Neural cell (in vitro differentiated cells): ENCODE results near the gene RGS12. TPM values are rescaled to one million over a fixed set of nuclear protein-coding genes. Genes with fewer than 3 reads are reported as not detected.

Experiments used
- H2AFZ ChIP-seq: fragments of 200-600, 300-800 bp; sonication (generic), shearing (Covaris generic); 2 replicates; pipeline ENCODE4 v1.6.0; 2014; ENCODE audit warnings: low read depth, mild to moderate bottlenecking, antibody characterized with exemption, low read length, moderate library complexity
- H3F3A ChIP-seq: fragments of 200-600 bp; shearing (Covaris generic); 2 replicates; pipeline ENCODE4 v1.6.1; 2016; ENCODE audit warnings: mild to moderate bottlenecking, moderate library complexity, mixed read lengths, antibody characterized with exemption, low read length; ENCODE audit not compliant: insufficient read depth, poor library complexity, severe bottlenecking
- H3K27ac ChIP-seq: fragments of 200-600, 300-800 bp; sonication (generic), shearing (Covaris generic); 2 replicates; pipeline ENCODE4 v1.5.1; 2014; ENCODE audit warnings: mild to moderate bottlenecking, low read length, moderate library complexity
- H3K27me3 ChIP-seq: fragments of 300-800, 200-600 bp; sonication (generic), shearing (Covaris generic); 2 replicates; pipeline ENCODE4 v1.6.0; 2014; ENCODE audit warnings: mild to moderate bottlenecking, low read depth, low read length, moderate library complexity; ENCODE audit not compliant: insufficient read depth
- H3K36me3 ChIP-seq: fragments of 300-800, 200-600 bp; sonication (generic), shearing (Covaris generic); 2 replicates; pipeline ENCODE4 v1.5.1; 2014; ENCODE audit warnings: mild to moderate bottlenecking, antibody characterized with exemption, low read length, moderate library complexity; ENCODE audit not compliant: insufficient read depth
- H3K4me2 ChIP-seq: fragments of 300-800, 200-600 bp; sonication (generic), shearing (Covaris generic); 2 replicates; pipeline ENCODE4 v1.6.0; 2014; ENCODE audit warnings: mild to moderate bottlenecking, low read length
- H3K4me3 ChIP-seq: fragments of 300-800, 200-600 bp; sonication (generic), shearing (Covaris generic); 2 replicates; pipeline ENCODE4 v1.5.1; 2014; ENCODE audit warnings: mild to moderate bottlenecking, low read length, moderate library complexity
- H3K79me2 ChIP-seq: fragments of 200-600 bp; shearing (Covaris generic); replicated peaks from 2 replicates; pipeline ENCODE4 v1.6.0; 2014; ENCODE audit warnings: mild to moderate bottlenecking, low read length, moderate library complexity; ENCODE audit not compliant: insufficient read depth
- H3K9ac ChIP-seq: fragments of 300-800, 200-600 bp; sonication (generic), shearing (Covaris generic); 2 replicates; pipeline ENCODE4 v1.6.1; 2016; ENCODE audit warnings: mild to moderate bottlenecking, low read length, mixed read lengths
- H3K9me2 ChIP-seq: fragments of 200-600 bp; shearing (Covaris generic); 2 replicates; pipeline ENCODE4 v1.6.1; 2016; ENCODE audit warnings: mild to moderate bottlenecking, low read length, mixed read lengths; ENCODE audit not compliant: insufficient read depth
- H3K9me3 ChIP-seq: fragments of 200-600, 300-800 bp; sonication (generic), shearing (Covaris generic); 2 replicates; pipeline ENCODE4 v1.6.1; 2016; ENCODE audit warnings: mild to moderate bottlenecking, mixed run types, low read length, moderate library complexity, mixed read lengths
- H4K20me1 ChIP-seq: fragments of 200-600 bp; shearing (Covaris generic); 2 replicates; pipeline ENCODE4 v1.6.1; 2016; ENCODE audit warnings: mild to moderate bottlenecking, mixed run types; ENCODE audit not compliant: insufficient read depth
- EP300 ChIP-seq: fragments of 450-650 bp; conservative IDR thresholded peaks from 2 replicates; pipeline ENCODE4 v1.6.1; 2014; ENCODE audit warnings: antibody characterized with exemption, mild to moderate bottlenecking, moderate library complexity; ENCODE audit not compliant: poor library complexity, severe bottlenecking
- EZH2 ChIP-seq: fragments of 200-600, 300-800 bp; shearing (Covaris generic), sonication (generic); IDR thresholded peaks from 2 replicates; pipeline ENCODE4 v1.6.1; 2014; ENCODE audit warnings: antibody characterized with exemption, low read length, borderline replicate concordance, mild to moderate bottlenecking; ENCODE audit not compliant: insufficient read depth, poor library complexity, severe bottlenecking
- MXI1 ChIP-seq: fragments of 450-650 bp; conservative IDR thresholded peaks from 2 replicates; pipeline ENCODE4 v1.6.1; 2014; ENCODE audit warnings: antibody characterized with exemption, mild to moderate bottlenecking; ENCODE audit not compliant: poor library complexity, severe bottlenecking
- POLR2AphosphoS5 ChIP-seq: IDR thresholded peaks from 2 replicates; pipeline ENCODE4 v1.6.1; 2012
- RAD21 ChIP-seq: fragments of 450-650 bp; conservative IDR thresholded peaks from 2 replicates; pipeline ENCODE4 v1.6.1; 2014; ENCODE audit warnings: antibody characterized with exemption, mild to moderate bottlenecking, moderate library complexity
- SMC3 ChIP-seq: fragments of 450-650 bp; conservative IDR thresholded peaks from 2 replicates; pipeline ENCODE4 v1.6.1; 2014; ENCODE audit warnings: antibody characterized with exemption, mild to moderate bottlenecking, moderate library complexity; ENCODE audit not compliant: poor library complexity
- TAF1 ChIP-seq: IDR thresholded peaks from 2 replicates; pipeline ENCODE4 v1.6.1; 2012; ENCODE audit warnings: low read depth
- polyA plus RNA-seq: library from polyadenylated mRNA; depleted of rRNA; stranded (reverse); fragments of >200 nt; gene quantifications from 2 replicates; pipeline ENCODE4 v1.2.3, GENCODE V29; 2014
- TF ChIP-seq, protein P1 (sequence below): fragments of 450-650 bp; IDR thresholded peaks from 2 replicates; pipeline ENCODE4 v1.5.1; 2014; ENCODE audit warnings: antibody characterized with exemption, mild to moderate bottlenecking, moderate library complexity; ENCODE audit not compliant: poor library complexity, severe bottlenecking
- TF ChIP-seq, protein P2 (sequence below): IDR thresholded peaks from 2 replicates; pipeline ENCODE4 v1.6.1; 2012; ENCODE audit warnings: borderline replicate concordance

The RGS12 gene
- polyA plus RNA-seq, 1 donor from 2014 or later = 66.4 TPM

DNA sequence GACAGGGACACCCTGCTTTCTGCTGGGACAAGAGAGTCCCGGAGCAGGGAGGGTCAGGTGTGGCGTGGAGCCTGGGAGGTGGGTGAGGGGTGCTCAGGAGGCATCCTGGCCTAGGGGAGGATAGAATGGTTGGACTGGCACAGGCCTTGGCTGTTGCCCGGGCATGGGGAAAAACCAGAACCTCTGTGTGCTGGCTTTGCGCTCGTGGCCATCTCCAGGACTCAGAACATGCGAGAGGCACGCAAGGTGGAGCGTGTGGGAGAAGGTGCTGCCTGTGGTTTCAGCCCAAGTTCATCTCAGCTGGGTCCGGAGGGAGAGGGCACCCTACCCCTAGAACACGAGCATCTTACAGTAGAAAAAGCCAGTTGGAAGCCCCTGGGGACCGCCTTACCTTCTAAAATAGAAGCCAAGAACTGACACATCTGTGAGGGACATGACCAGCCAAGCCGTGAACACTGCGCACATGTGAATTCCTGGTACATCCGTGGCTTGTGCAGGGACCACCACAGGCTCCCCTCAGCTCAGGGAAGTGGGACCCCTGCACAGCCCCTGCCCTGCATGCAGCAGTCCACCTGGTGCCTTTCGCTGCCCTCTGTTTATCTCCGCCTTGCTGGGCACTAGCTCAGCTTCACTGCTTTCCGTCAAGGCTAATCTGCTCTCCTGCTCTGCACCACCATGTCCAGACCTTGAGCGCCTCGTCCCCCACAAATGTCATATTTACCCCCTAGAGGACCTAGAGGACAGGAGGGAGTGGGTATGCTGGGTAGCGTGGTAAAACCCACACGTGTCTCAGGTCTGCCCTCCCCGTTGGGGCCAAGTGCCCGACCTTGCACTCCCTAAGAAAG is 30.4 kb upstream of the RGS12 start:
- no peak overlapping the region for H3K4me3 ChIP-seq
- H3K36me3 ChIP-seq = no peaks in the 10 kb centered on the region
- no peaks in the 10 kb centered on the region for H3K27me3 ChIP-seq
- no peaks in the 10 kb centered on the region for H3F3A ChIP-seq
- no peaks in the 10 kb centered on the region for H4K20me1 ChIP-seq
- H3K4me2 ChIP-seq = no peak overlapping the region
- H3K79me2 ChIP-seq = no peaks in the 10 kb centered on the region
- no peaks in the 10 kb centered on the region for H3K9me3 ChIP-seq
- no peaks in the 10 kb centered on the region for H3K9me2 ChIP-seq
- TF ChIP-seq EP300 (no peak), MXI1 (no peak), EZH2 (no peak), POLR2AphosphoS5 (no peak), RAD21 (no peak), SMC3 (no peak), TAF1 (no peak)
- TF ChIP-seq, protein P1, sequence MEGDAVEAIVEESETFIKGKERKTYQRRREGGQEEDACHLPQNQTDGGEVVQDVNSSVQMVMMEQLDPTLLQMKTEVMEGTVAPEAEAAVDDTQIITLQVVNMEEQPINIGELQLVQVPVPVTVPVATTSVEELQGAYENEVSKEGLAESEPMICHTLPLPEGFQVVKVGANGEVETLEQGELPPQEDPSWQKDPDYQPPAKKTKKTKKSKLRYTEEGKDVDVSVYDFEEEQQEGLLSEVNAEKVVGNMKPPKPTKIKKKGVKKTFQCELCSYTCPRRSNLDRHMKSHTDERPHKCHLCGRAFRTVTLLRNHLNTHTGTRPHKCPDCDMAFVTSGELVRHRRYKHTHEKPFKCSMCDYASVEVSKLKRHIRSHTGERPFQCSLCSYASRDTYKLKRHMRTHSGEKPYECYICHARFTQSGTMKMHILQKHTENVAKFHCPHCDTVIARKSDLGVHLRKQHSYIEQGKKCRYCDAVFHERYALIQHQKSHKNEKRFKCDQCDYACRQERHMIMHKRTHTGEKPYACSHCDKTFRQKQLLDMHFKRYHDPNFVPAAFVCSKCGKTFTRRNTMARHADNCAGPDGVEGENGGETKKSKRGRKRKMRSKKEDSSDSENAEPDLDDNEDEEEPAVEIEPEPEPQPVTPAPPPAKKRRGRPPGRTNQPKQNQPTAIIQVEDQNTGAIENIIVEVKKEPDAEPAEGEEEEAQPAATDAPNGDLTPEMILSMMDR = no peak
- TF ChIP-seq, protein P2, sequence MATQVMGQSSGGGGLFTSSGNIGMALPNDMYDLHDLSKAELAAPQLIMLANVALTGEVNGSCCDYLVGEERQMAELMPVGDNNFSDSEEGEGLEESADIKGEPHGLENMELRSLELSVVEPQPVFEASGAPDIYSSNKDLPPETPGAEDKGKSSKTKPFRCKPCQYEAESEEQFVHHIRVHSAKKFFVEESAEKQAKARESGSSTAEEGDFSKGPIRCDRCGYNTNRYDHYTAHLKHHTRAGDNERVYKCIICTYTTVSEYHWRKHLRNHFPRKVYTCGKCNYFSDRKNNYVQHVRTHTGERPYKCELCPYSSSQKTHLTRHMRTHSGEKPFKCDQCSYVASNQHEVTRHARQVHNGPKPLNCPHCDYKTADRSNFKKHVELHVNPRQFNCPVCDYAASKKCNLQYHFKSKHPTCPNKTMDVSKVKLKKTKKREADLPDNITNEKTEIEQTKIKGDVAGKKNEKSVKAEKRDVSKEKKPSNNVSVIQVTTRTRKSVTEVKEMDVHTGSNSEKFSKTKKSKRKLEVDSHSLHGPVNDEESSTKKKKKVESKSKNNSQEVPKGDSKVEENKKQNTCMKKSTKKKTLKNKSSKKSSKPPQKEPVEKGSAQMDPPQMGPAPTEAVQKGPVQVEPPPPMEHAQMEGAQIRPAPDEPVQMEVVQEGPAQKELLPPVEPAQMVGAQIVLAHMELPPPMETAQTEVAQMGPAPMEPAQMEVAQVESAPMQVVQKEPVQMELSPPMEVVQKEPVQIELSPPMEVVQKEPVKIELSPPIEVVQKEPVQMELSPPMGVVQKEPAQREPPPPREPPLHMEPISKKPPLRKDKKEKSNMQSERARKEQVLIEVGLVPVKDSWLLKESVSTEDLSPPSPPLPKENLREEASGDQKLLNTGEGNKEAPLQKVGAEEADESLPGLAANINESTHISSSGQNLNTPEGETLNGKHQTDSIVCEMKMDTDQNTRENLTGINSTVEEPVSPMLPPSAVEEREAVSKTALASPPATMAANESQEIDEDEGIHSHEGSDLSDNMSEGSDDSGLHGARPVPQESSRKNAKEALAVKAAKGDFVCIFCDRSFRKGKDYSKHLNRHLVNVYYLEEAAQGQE = no peak
- no peak overlapping the region for H3K27ac ChIP-seq
- H3K9ac ChIP-seq = no peak overlapping the region
- H2AFZ ChIP-seq = no peak overlapping the region

DNA sequence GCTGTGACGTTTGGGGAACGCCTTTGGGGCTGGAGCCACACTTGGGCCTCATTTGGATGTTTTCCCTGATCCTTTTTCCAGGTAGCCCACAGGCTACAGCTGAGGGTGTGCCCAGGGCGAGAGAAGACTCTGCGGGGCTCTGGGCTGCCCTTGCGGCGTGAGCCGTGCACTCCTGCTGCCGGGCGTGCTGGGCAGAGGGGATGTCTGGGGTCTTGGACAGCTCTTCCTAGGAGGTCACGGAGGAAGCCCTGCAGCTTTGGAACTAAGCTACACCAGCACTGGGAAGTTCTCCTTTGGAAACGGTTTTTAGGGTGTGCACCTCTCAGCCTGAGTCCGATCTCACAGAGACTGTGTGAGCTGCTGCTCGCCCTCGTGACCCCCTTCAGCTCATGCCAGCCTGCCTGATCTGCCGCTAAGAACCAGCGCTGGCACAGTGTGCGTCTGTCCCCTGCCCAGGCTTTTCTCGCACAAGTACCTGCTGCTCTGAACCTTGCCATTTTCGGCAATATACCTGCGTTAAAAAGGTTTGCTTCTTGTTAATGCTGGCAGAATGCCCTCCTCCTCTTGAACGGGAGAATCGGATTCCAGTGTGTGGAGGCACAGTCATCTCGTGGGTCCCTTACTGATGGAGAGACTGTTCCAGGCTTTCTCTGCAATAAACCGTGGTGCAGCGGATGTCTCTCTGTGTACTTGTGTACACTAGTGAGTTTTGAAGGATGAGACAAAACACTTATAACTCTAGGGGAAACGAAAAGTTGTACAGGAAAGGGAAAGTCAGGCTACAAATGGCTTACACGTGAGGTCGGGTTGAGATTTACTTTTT is 29.6 kb upstream of the RGS12 start:
- no peaks in the 10 kb centered on the region for H3F3A ChIP-seq
- no peaks in the 10 kb centered on the region for H3K36me3 ChIP-seq
- no peaks in the 10 kb centered on the region for H3K9me2 ChIP-seq
- no peaks in the 10 kb centered on the region for H3K79me2 ChIP-seq
- no peak overlapping the region for H2AFZ ChIP-seq
- no peak overlapping the region for H3K9ac ChIP-seq
- no peaks in the 10 kb centered on the region for H3K27me3 ChIP-seq
- H3K9me3 ChIP-seq = no peaks in the 10 kb centered on the region
- no peak overlapping the region for H3K4me2 ChIP-seq
- no peaks in the 10 kb centered on the region for H4K20me1 ChIP-seq
- no peak overlapping the region for H3K27ac ChIP-seq
- H3K4me3 ChIP-seq = no peak overlapping the region
- TF ChIP-seq, protein P1 = no peak
- no peak for TF ChIP-seq EZH2
- no peak for TF ChIP-seq RAD21
- no peak for TF ChIP-seq MXI1
- TF ChIP-seq EP300 = no peak
- TF ChIP-seq, protein P2 = no peak
- no peak for TF ChIP-seq POLR2AphosphoS5
- TF ChIP-seq SMC3 = no peak
- TF ChIP-seq TAF1 = no peak
